Transverse colon (tissue), 4 donors: ENCODE measurements around the gene POLR1F.

Experiments used
- CTCF ChIP-seq, 5 experiments: fragments of 200-600 bp in 3 of 5; fragments of 450-650 bp in 2 of 5; sonication (generic) in 3 of 5; IDR thresholded peaks; 1 replicate in 2 of 5; 2 replicates in 3 of 5; pipeline ENCODE4 v1.5.1; 2016 to 2017; ENCODE audit warnings: antibody characterized with exemption in 5 of 5, inconsistent platforms in 3 of 5, mild to moderate bottlenecking in 2 of 5, moderate library complexity in 1 of 5
- POLR2A ChIP-seq: fragments of 450-650 bp; IDR thresholded peaks from one replicate; pipeline ENCODE4 v1.6.1; 2016; ENCODE audit warnings: antibody characterized with exemption, mild to moderate bottlenecking, moderate library complexity
- POLR2AphosphoS5 ChIP-seq, 3 donors: sonication (generic); formaldehyde crosslinking; IDR thresholded peaks; one replicate each; pipeline ENCODE4 v1.6.1; 2016; ENCODE audit warnings: antibody characterized with exemption in 3 of 3

- peak; percentile 58 to 82 (median 68) for TF ChIP-seq CTCF (IDR thresholded peaks at IDR 0.05)
- no peak for TF ChIP-seq POLR2A
- TF ChIP-seq POLR2AphosphoS5 (IDR thresholded peaks at IDR 0.05), result no peak
These were observed 45.8 kb upstream of the POLR1F start for GRCh38 chr7:19754521-19755116.
